Endothelial cell (in vitro differentiated cells): ENCODE results near the gene GHR. TPM values are rescaled to one million over a fixed set of nuclear protein-coding genes. Genes with fewer than 3 reads are reported as not detected.
"Not testable (repeated sequence)": the region's sequence is repeated elsewhere in the genome, so short reads cannot be mapped to it uniquely, and the experiment has no call there.

Source experiments
- DNase-seq: peaks from one replicate; pipeline ENCODE4 v3.0.0; 2021; ENCODE audit warnings: low spot score
- H3K27ac Mint-ChIP-seq: one replicate; pipeline ENCODE4 v1.8.0; 2021; ENCODE audit warnings: mixed read lengths, inconsistent platforms; ENCODE audit not compliant: unreplicated experiment
- H3K27me3 Mint-ChIP-seq: one replicate; pipeline ENCODE4 v1.8.0; 2021; ENCODE audit warnings: mild to moderate bottlenecking, moderate library complexity, mixed read lengths, inconsistent platforms; ENCODE audit not compliant: unreplicated experiment
- H3K36me3 Mint-ChIP-seq: one replicate; pipeline ENCODE4 v1.8.0; 2021; ENCODE audit warnings: mild to moderate bottlenecking, low read depth, mixed read lengths, inconsistent platforms; ENCODE audit not compliant: unreplicated experiment
- H3K4me1 Mint-ChIP-seq: one replicate; pipeline ENCODE4 v1.8.0; 2021; ENCODE audit warnings: mild to moderate bottlenecking, mixed read lengths, inconsistent platforms; ENCODE audit not compliant: unreplicated experiment
- H3K4me3 Mint-ChIP-seq: one replicate; pipeline ENCODE4 v1.8.0; 2021; ENCODE audit warnings: mild to moderate bottlenecking, mixed read lengths, inconsistent platforms; ENCODE audit not compliant: unreplicated experiment
- H3K9me3 Mint-ChIP-seq: one replicate; pipeline ENCODE4 v1.8.0; 2021; ENCODE audit warnings: mixed read lengths, inconsistent platforms; ENCODE audit not compliant: unreplicated experiment
- total RNA-seq: library from RNA; stranded (reverse); fragmentation: NEBNext Ultra II Directional; extraction: Animal tissue kit (Norgen Biotek cat#: 25700); gene quantifications from one replicate; pipeline ENCODE4 v1.2.1, GENCODE V29; 2021; ENCODE audit not compliant: unreplicated experiment
- TF ChIP-seq, protein P1 (sequence below): fragments of 200-600 bp; sonication (generic); IDR thresholded peaks from one replicate; pipeline ENCODE4 v1.5.0; 2021; ENCODE audit warnings: antibody characterized with exemption; ENCODE audit not compliant: unreplicated experiment

GHR gene
- total RNA-seq, 1 donor from 2014 or later, result 0.67 TPM

DNA sequence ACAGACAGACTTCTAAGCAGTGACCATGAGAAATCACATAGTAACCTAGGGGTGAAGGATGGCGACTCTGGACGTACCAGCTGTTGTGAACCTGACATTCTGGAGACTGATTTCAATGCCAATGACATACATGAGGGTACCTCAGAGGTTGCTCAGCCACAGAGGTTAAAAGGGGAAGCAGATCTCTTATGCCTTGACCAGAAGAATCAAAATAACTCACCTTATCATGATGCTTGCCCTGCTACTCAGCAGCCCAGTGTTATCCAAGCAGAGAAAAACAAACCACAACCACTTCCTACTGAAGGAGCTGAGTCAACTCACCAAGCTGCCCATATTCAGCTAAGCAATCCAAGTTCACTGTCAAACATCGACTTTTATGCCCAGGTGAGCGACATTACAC is 295.4 kb downstream of the GHR start:
- Mint-ChIP-seq H3K27me3 (no peaks in the 10 kb centered on the region), H3K36me3 (no peaks in the 10 kb centered on the region), H3K27ac (no peak overlapping the region), H3K4me3 (no peak overlapping the region), H3K9me3 (no peaks in the 10 kb centered on the region), H3K4me1 (no peaks in the 10 kb centered on the region)
- TF ChIP-seq, protein P1, sequence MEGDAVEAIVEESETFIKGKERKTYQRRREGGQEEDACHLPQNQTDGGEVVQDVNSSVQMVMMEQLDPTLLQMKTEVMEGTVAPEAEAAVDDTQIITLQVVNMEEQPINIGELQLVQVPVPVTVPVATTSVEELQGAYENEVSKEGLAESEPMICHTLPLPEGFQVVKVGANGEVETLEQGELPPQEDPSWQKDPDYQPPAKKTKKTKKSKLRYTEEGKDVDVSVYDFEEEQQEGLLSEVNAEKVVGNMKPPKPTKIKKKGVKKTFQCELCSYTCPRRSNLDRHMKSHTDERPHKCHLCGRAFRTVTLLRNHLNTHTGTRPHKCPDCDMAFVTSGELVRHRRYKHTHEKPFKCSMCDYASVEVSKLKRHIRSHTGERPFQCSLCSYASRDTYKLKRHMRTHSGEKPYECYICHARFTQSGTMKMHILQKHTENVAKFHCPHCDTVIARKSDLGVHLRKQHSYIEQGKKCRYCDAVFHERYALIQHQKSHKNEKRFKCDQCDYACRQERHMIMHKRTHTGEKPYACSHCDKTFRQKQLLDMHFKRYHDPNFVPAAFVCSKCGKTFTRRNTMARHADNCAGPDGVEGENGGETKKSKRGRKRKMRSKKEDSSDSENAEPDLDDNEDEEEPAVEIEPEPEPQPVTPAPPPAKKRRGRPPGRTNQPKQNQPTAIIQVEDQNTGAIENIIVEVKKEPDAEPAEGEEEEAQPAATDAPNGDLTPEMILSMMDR, result no peak
- no peak for DNase-seq

DNA sequence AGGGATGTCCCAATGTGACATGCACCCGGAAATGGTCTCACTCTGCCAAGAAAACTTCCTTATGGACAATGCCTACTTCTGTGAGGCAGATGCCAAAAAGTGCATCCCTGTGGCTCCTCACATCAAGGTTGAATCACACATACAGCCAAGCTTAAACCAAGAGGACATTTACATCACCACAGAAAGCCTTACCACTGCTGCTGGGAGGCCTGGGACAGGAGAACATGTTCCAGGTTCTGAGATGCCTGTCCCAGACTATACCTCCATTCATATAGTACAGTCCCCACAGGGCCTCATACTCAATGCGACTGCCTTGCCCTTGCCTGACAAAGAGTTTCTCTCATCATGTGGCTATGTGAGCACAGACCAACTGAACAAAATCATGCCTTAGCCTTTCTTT is 295.8 kb downstream of the GHR start:
- TF ChIP-seq, protein P1, result no peak
- DNase-seq, result no peak
- Mint-ChIP-seq H3K9me3 (no peaks in the 10 kb centered on the region), H3K36me3 (no peaks in the 10 kb centered on the region), H3K4me1 (no peaks in the 10 kb centered on the region), H3K27me3 (no peaks in the 10 kb centered on the region), H3K4me3 (no peak overlapping the region), H3K27ac (no peak overlapping the region)

DNA sequence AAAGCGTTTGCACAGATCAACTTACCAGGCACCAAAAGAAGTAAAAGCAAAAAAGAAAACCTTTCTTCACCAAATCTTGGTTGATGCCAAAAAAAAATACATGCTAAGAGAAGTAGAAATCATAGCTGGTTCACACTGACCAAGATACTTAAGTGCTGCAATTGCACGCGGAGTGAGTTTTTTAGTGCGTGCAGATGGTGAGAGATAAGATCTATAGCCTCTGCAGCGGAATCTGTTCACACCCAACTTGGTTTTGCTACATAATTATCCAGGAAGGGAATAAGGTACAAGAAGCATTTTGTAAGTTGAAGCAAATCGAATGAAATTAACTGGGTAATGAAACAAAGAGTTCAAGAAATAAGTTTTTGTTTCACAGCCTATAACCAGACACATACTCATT is 297.0 kb downstream of the GHR start:
- DNase-seq, result no peak
- no peak overlapping the region for H3K4me3 Mint-ChIP-seq
- H3K9me3 Mint-ChIP-seq, result no peaks in the 10 kb centered on the region
- no peaks in the 10 kb centered on the region for H3K36me3 Mint-ChIP-seq
- TF ChIP-seq, protein P1, result no peak
- H3K4me1 Mint-ChIP-seq, result no peaks in the 10 kb centered on the region
- no peak overlapping the region for H3K27ac Mint-ChIP-seq
- no peaks in the 10 kb centered on the region for H3K27me3 Mint-ChIP-seq

DNA sequence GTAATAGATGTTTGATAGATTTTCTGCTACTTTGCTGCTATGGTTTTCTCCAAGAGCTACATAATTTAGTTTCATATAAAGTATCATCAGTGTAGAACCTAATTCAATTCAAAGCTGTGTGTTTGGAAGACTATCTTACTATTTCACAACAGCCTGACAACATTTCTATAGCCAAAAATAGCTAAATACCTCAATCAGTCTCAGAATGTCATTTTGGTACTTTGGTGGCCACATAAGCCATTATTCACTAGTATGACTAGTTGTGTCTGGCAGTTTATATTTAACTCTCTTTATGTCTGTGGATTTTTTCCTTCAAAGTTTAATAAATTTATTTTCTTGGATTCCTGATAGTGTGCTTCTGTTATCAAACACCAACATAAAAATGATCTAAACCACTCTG is 298.2 kb downstream of the GHR start:
- no peak overlapping the region for H3K4me3 Mint-ChIP-seq
- H3K27ac Mint-ChIP-seq, result no peak overlapping the region
- no peaks in the 10 kb centered on the region for H3K9me3 Mint-ChIP-seq
- TF ChIP-seq, protein P1, result no peak
- no peak for DNase-seq
- H3K27me3 Mint-ChIP-seq, result no peaks in the 10 kb centered on the region
- H3K36me3 Mint-ChIP-seq, result no peaks in the 10 kb centered on the region
- no peaks in the 10 kb centered on the region for H3K4me1 Mint-ChIP-seq

DNA sequence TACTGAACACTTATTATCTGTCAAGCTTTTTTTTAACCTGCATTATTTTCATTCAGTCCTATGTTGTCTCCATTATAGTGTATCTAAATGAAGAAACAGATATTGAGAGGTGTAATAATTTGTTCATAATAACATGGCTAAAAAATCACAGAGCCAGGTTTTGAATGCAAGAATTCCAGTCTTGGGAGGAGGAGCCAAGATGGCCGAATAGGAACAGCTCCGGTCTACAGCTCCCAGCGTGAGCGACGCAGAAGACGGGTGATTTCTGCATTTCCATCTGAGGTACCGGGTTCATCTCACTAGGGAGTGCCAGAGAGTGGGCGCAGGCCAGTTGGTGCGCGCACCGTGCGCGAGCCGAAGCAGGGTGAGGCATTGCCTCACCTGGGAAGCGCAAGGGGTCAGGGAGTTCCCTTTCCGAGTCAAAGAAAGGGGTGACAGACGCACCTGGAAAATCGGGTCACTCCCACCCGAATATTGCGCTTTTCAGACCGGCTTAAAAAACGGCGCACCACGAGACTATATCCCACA is 311.4 kb downstream of the GHR start:
- not testable (repeated sequence) for H3K36me3 Mint-ChIP-seq, H3K27me3 Mint-ChIP-seq, H3K9me3 Mint-ChIP-seq, H3K27ac Mint-ChIP-seq, DNase-seq, H3K4me1 Mint-ChIP-seq, H3K4me3 Mint-ChIP-seq

DNA sequence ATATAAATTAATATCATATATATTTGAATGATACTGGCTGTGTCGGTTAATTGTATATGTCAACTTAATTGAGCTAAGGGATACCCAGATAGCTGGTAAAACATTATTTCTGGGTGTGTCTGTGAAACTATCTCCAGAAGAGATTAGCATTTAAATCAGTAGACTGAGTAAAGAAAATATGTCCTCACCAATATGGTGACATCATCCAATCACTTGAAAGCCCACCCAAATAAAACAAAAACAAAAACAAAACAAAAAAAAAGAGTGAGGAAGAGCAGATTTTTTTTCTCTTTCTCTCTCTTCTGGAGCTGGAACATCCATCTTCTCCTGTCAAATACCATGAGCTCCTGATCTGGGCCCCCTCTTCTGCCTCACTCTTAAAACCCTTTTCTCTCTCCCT is 317.7 kb downstream of the GHR start:
- Mint-ChIP-seq H3K4me1 (no peaks in the 10 kb centered on the region), H3K4me3 (no peak overlapping the region), H3K36me3 (no peaks in the 10 kb centered on the region), H3K27me3 (no peaks in the 10 kb centered on the region), H3K27ac (no peak overlapping the region), H3K9me3 (no peaks in the 10 kb centered on the region)
- DNase-seq, result no peak
- TF ChIP-seq, protein P1, result no peak
